IPS DF 6.9 (cell line): ENCODE measurements around the gene PLEKHG4B.
"Not testable (repeated sequence)": the region's sequence is repeated elsewhere in the genome, so short reads cannot be mapped to it uniquely, and the experiment has no call there.

Experiments used
- DNase-seq: peaks from one replicate; pipeline ENCODE4 v3.0.0-alpha.2; 2013; ENCODE audit warnings: low read depth, low spot score
- H3K27ac ChIP-seq: one replicate; pipeline ENCODE4 v1.5.1; 2013; ENCODE audit warnings: low read length, control low read depth
- H3K27me3 ChIP-seq: 2 replicates; pipeline ENCODE4 v1.6.1; 2013; ENCODE audit warnings: mild to moderate bottlenecking, low read length; ENCODE audit not compliant: control insufficient read depth, insufficient read depth
- H3K36me3 ChIP-seq: 2 replicates; pipeline ENCODE4 v1.6.1; 2013; ENCODE audit warnings: low read length; ENCODE audit not compliant: control insufficient read depth, insufficient read depth
- H3K4me1 ChIP-seq: 2 replicates; pipeline ENCODE4 v1.6.1; 2013; ENCODE audit warnings: low read length; ENCODE audit not compliant: control insufficient read depth, insufficient read depth
- H3K4me3 ChIP-seq: 2 replicates; pipeline ENCODE4 v1.5.1; 2013; ENCODE audit warnings: mild to moderate bottlenecking, low read length
- H3K9me3 ChIP-seq: 2 replicates; pipeline ENCODE4 v1.6.1; 2013; ENCODE audit warnings: low read length, inconsistent platforms; ENCODE audit not compliant: control insufficient read depth, insufficient read depth
- WGBS: extraction: QIAGEN DNeasy Blood & Tissue Kit; methylation state at CpG from one replicate; pipeline ENCODE4 v1.1.7; 2013; ENCODE audit warnings: mixed read lengths, missing lambda C conversion rate; ENCODE audit not compliant: insufficient read length, insufficient coverage; 5-methylcytosine and 5-hydroxymethylcytosine counted together

The PLEKHG4B gene

GRCh38 chr5:197031-197430, 105.1 kb downstream of the PLEKHG4B start:
- H3K4me1 ChIP-seq, H3K4me3 ChIP-seq, H3K9me3 ChIP-seq, H3K36me3 ChIP-seq, DNase-seq, H3K27me3 ChIP-seq, H3K27ac ChIP-seq: not testable (repeated sequence)
- no CpG with 5 or more reads among the region's 18 CpGs for WGBS

- no peaks in the 10 kb centered on the region for H3K36me3 ChIP-seq
- no peak overlapping the region for H3K27ac ChIP-seq
- H3K4me3 ChIP-seq = no peak overlapping the region
- H3K9me3 ChIP-seq = no peaks in the 10 kb centered on the region
- no peaks in the 10 kb centered on the region for H3K27me3 ChIP-seq
- no peak for DNase-seq
- H3K4me1 ChIP-seq = no peaks in the 10 kb centered on the region
- no CpG with 5 or more reads among the region's 12 CpGs for WGBS
Measured at GRCh38 chr5:197892-198489, 106.0 kb downstream of the PLEKHG4B start.

DNA sequence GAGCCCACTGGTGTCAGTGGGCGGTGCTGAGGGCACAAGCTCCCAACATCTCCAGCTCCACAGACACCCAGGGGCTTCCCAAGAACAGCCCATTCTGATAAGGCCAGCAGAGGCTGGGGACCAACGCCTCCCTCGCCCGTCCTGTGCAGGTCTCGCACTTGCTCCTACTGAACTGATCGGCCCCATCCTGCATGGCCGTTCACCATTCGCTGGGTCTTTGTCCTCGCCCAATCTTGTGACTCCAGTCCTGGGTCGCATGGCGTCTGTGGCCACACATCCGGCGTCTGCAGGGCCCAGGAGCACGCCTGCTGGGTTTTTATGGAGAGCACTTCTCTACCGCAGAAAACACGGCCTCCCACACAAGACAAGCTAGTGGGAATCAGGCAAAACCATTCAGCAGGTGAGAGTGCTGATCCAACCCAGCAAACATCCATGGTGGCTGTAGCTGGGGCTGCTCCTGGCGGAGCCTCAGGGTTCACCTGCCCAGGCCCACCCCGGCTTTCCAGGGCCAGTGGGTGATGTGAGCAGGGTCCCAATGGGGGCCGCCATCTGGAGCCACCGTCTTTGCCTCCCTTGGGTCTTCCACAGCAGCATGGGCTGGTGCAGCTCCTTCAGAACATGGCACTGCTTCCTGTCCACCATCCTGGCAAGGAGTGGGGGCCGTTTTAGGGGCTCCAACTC, 106.7 kb downstream of the PLEKHG4B start:
- no peak overlapping the region for H3K4me3 ChIP-seq
- DNase-seq = no peak
- no peaks in the 10 kb centered on the region for H3K27me3 ChIP-seq
- H3K9me3 ChIP-seq = no peaks in the 10 kb centered on the region
- WGBS = no CpG with 5 or more reads among the region's 21 CpGs
- H3K36me3 ChIP-seq = no peaks in the 10 kb centered on the region
- H3K27ac ChIP-seq = no peak overlapping the region
- H3K4me1 ChIP-seq = no peaks in the 10 kb centered on the region

GRCh38 chr5:199197-199949, 107.4 kb downstream of the PLEKHG4B start:
- no peaks in the 10 kb centered on the region for H3K9me3 ChIP-seq
- no peaks in the 10 kb centered on the region for H3K4me1 ChIP-seq
- no peak overlapping the region for H3K4me3 ChIP-seq
- no CpG with 5 or more reads among the region's 16 CpGs for WGBS
- no peak overlapping the region for H3K27ac ChIP-seq
- H3K27me3 ChIP-seq = no peaks in the 10 kb centered on the region
- H3K36me3 ChIP-seq = peaks cover 3% of the 10 kb centered on the region; the same call in 1 of the 2 replicates
- DNase-seq = no peak

DNA sequence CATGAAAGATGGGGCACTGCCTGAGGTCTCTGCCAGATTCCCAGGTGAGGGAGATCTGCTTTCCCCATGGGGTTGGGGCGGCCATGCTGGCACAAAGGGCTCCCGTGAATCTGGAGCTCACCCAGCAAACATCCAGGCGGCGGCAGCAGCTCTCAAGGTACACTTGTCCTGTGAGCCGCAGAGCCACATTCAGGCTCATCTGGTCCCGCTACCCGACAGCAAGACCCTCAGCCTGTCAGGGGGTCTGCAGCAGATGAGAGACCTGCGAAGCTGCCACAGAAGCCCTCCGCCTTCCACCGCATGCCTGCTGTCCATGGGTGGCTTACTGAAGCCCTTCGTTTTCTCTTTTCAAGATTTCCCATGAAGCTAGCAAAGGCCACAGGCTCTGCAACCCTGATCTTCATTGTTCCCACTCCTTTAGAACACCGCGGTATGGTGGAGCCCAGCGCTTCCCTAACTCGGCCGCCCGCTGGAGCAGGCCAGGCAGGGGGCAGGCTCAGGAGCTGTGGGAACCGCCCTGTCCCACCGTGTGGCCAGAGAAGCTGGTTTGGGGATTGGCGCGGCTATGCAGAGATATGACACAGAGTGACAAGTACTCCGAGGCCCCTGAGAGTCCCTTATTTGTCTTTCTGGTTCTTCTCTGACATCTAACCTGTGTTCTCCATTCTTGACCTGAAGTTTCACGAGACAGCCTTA, 108.1 kb downstream of the PLEKHG4B start:
- no peaks in the 10 kb centered on the region for H3K9me3 ChIP-seq
- DNase-seq = no peak
- WGBS = no CpG with 5 or more reads among the region's 23 CpGs
- H3K27ac ChIP-seq = no peak overlapping the region
- no peak overlapping the region for H3K4me3 ChIP-seq
- no peaks in the 10 kb centered on the region for H3K27me3 ChIP-seq
- peaks cover 3% of the 10 kb centered on the region; the same call in 1 of the 2 replicates for H3K36me3 ChIP-seq
- H3K4me1 ChIP-seq = no peaks in the 10 kb centered on the region

DNA sequence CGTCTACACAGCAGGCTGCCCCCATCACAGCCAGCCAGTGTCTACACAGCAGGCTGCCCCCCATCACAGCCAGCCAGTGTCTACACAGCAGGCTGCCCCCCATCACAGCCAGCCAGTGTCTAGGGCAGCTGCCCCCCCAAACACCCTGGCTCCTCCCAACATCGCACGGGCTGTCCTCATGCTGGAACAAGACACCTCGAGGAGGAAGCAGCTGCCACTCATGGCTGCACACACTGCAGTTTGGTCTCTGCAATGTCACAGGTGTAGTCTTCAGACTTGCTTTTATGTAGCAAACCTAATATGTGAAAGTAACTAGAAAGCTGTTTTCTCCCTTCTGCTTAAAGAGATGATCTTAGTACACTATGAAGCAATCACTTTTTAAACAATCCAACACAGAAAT, 109.0 kb downstream of the PLEKHG4B start:
- H3K27me3 ChIP-seq = no peaks in the 10 kb centered on the region
- no peaks in the 10 kb centered on the region for H3K4me1 ChIP-seq
- no CpG with 5 or more reads among the region's 4 CpGs for WGBS
- no peak overlapping the region for H3K4me3 ChIP-seq
- no peaks in the 10 kb centered on the region for H3K9me3 ChIP-seq
- H3K36me3 ChIP-seq = peaks cover 3% of the 10 kb centered on the region; the same call in 1 of the 2 replicates
- H3K27ac ChIP-seq = no peak overlapping the region
- no peak for DNase-seq

GRCh38 chr5:201672-202071, 109.7 kb downstream of the PLEKHG4B start:
- Histone ChIP-seq H3K4me3 (no peak overlapping the region), H3K4me1 (no peaks in the 10 kb centered on the region)
- WGBS = no CpG with 5 or more reads among the region's 8 CpGs

DNA sequence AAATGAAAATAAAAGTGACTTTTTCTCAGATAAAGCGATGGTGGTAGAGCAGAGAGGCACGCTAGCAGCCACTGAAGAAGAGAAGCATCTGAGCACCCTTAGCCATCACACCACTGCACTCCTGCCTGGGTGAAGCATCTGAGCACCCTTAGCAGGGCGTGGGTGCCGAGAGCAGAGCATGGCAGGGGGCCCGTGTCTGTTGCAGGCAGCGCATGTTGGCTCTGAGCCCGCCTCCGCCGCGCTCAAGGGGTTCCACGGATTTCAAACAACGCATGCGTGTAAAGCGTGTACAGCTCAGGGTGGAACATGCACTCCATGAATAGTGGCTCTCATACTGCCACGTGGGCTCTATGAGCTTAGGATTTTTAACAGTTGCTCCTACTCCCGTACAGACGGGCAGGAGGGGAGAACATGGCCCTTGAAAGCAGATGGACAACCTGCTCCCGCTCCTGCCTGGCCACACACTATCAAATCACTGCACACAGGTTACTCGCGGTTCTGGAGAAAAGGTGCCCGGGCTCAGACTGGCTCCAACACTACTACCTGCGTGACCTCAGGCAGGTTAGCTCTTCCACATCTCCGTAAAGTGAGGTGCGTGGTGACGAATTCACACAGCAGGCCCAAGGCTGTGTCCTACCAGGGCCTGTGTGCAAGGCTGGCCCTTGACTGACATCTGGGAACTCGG, 111.4 kb downstream of the PLEKHG4B start:
- Histone ChIP-seq H3K27me3 (no peaks in the 10 kb centered on the region), H3K36me3 (peaks cover 3% of the 10 kb centered on the region; the same call in 1 of the 2 replicates), H3K27ac (no peak overlapping the region), H3K4me1 (peaks cover 2% of the 10 kb centered on the region; the same call in 1 of the 2 replicates), H3K9me3 (no peaks in the 10 kb centered on the region), H3K4me3 (no peak overlapping the region)
- DNase-seq = no peak
- no CpG with 5 or more reads among the region's 26 CpGs for WGBS

More at GRCh38 chr5:201672-202071, 109.7 kb downstream of the PLEKHG4B start:
- H3K36me3 ChIP-seq = peaks cover 3% of the 10 kb centered on the region; the same call in 1 of the 2 replicates
- no peaks in the 10 kb centered on the region for H3K27me3 ChIP-seq
- H3K9me3 ChIP-seq = no peaks in the 10 kb centered on the region
- no peak for DNase-seq
- no peak overlapping the region for H3K27ac ChIP-seq

GRCh38 chr5:204001-204400, 112.0 kb downstream of the PLEKHG4B start:
- Histone ChIP-seq H3K9me3 (no peaks in the 10 kb centered on the region), H3K27me3 (no peaks in the 10 kb centered on the region), H3K36me3 (peaks cover 3% of the 10 kb centered on the region; the same call in 1 of the 2 replicates), H3K27ac (no peak overlapping the region), H3K4me1 (peaks cover 2% of the 10 kb centered on the region; the same call in 1 of the 2 replicates), H3K4me3 (no peak overlapping the region)
- no peak for DNase-seq
- no CpG with 5 or more reads among the region's 6 CpGs for WGBS

DNA sequence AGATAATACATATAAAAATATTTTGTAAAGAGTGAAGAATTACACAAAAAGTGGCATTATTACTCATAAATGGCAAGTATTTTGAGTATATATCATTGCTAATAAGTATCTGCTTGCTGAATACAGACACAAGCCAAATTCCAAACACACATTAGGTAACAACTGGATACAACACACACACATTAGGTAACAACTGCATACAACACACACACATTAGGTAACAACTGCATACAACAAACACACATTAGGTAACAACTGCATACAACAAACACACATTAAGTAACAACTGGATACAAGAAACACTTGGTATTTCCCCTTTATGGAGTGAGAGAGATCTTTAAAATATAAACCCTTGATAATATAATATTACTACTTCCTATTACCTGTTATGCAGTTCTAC, 112.5 kb downstream of the PLEKHG4B start:
- Histone ChIP-seq H3K4me1 (peaks cover 2% of the 10 kb centered on the region; the same call in 1 of the 2 replicates), H3K9me3 (no peaks in the 10 kb centered on the region), H3K27ac (no peak overlapping the region), H3K27me3 (no peaks in the 10 kb centered on the region), H3K4me3 (no peak overlapping the region), H3K36me3 (peaks cover 3% of the 10 kb centered on the region; the same call in 1 of the 2 replicates)
- no peak for DNase-seq
